Kidney (tissue), 14 donors: ENCODE data around the gene LHFPL3. TPM values are rescaled to one million over a fixed set of nuclear protein-coding genes. Genes with fewer than 3 reads are reported as not detected.

Experiments
- DNase-seq, 5 donors: peaks; one replicate each; pipeline ENCODE4 v3.0.0-alpha.2; 2013 to 2020
- FAIRE-seq: peaks from 2 replicates; lab custom pipeline; 2012; peaks lifted over from hg19 to GRCh38; lab: Jason Lieb, UNC
- H3K27ac ChIP-seq, 2 donors: one replicate each; pipeline ENCODE4 v1.7.0; 2013; ENCODE audit warnings: low read depth in 2 of 2, low read length in 2 of 2, inconsistent platforms in 1 of 2
- H3K27me3 ChIP-seq: one replicate; pipeline ENCODE4 v1.7.1; 2013; ENCODE audit warnings: low read length, inconsistent platforms; ENCODE audit not compliant: control insufficient read depth, insufficient read depth
- H3K36me3 ChIP-seq, 3 donors: one replicate each; pipeline versions ENCODE4 v1.7.0 to v1.7.1; 2013; ENCODE audit warnings: low read length in 3 of 3, control low read depth in 1 of 3, inconsistent platforms in 1 of 3; ENCODE audit not compliant: insufficient read depth in 3 of 3, control insufficient read depth in 2 of 3
- H3K4me1 ChIP-seq, 3 donors: one replicate each; pipeline versions ENCODE4 v1.7.0 to v1.7.1; 2013; ENCODE audit warnings: low read length in 3 of 3, inconsistent platforms in 1 of 3, low read depth in 1 of 3; ENCODE audit not compliant: control insufficient read depth in 2 of 3, insufficient read depth in 2 of 3
- H3K4me3 ChIP-seq, 3 donors: one replicate each; pipeline versions ENCODE4 v1.7.0 to v1.8.1; 2013; ENCODE audit warnings: low read length in 3 of 3, control low read depth in 1 of 3, inconsistent platforms in 1 of 3
- H3K9ac ChIP-seq, 3 donors: one replicate each; pipeline versions ENCODE4 v1.7.0 to v1.7.1; 2013; ENCODE audit warnings: low read length in 3 of 3, control low read depth in 1 of 3, inconsistent platforms in 1 of 3
- H3K9me3 ChIP-seq, 3 donors: one replicate each; pipeline versions ENCODE4 v1.7.0 to v1.7.1; 2013; ENCODE audit warnings: low read length in 3 of 3, control low read depth in 1 of 3, inconsistent platforms in 1 of 3; ENCODE audit not compliant: control insufficient read depth in 2 of 3, insufficient read depth in 1 of 3
- intact Hi-C: fragments of 100-400 bp; cut with DNase I; formaldehyde crosslinking; loops from one replicate; pipeline ENCODE4 v1.11.1; 2022
- polyA plus RNA-seq: library from polyadenylated mRNA; stranded (reverse); fragments of 350-450 nt; fragmentation: Illumina TruSeq; extraction: RNeasy Lipid Tissue Mini Kit (QIAGEN cat#74804); gene quantifications from one replicate; pipeline ENCODE4 v1.2.3, GENCODE V29; 2014; ENCODE audit warnings: low read depth, low replicate concordance; ENCODE audit not compliant: insufficient read depth
- total RNA-seq: library from RNA; stranded (reverse); fragmentation: NEBNext Ultra II Directional; extraction: Animal tissue kit (Norgen Biotek cat#: 25700); gene quantifications from one replicate; pipeline ENCODE4 v1.2.1, GENCODE V29; 2021
- TF ChIP-seq, protein P1 (sequence below): IDR thresholded peaks from 3 replicates; pipeline ENCODE4 v1.5.1; 2012; ENCODE audit warnings: mild to moderate bottlenecking, moderate library complexity, borderline replicate concordance; ENCODE audit not compliant: insufficient read depth; ENCODE audit errors: extremely low read depth
- donor health status: control.
- donor health status: control.
- donor health status: control.
- donor health status: control.
- donor health status: control.
- donor health status: DM: yes; HTN: yes; CAD: no.
- donor health status: Normal renal cell carcinoma (clear cell type).

The LHFPL3 gene
- total and polyA plus RNA-seq, 2 donors from 2014 or later = not detected

DNA sequence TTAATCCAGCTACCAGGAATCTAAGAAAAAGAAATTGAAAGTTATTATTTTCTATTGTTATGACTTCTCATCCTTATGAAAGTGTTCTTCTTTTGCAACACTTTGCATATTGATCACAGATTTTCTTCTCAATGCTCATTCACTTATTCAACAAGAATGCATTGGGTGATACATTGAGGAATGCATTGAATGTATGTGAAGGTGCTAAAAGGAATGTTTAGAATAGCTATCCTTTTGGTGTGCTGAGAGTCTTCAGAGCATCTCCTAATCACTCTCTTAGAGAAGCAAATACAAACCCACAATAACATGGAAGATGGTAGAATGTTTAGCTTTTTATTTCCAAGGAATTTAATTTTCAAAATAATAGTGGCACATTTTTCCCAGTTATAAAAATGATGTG lies 563.5 kb downstream of the LHFPL3 start:
- FAIRE-seq (no peak), DNase-seq (no peak)
- intact Hi-C loops = no loop called here
- Histone ChIP-seq H3K4me3 (no peak overlapping the region), H3K4me1 (no peaks in the 10 kb centered on the region), H3K9ac (no peak overlapping the region), H3K27me3 (no peaks in the 10 kb centered on the region), H3K9me3 (no peaks in the 10 kb centered on the region), H3K27ac (no peak overlapping the region), H3K36me3 (peaks cover 0 to 37% (median 5%) of the 10 kb centered on the region in 3 donors)
- TF ChIP-seq, protein P1, sequence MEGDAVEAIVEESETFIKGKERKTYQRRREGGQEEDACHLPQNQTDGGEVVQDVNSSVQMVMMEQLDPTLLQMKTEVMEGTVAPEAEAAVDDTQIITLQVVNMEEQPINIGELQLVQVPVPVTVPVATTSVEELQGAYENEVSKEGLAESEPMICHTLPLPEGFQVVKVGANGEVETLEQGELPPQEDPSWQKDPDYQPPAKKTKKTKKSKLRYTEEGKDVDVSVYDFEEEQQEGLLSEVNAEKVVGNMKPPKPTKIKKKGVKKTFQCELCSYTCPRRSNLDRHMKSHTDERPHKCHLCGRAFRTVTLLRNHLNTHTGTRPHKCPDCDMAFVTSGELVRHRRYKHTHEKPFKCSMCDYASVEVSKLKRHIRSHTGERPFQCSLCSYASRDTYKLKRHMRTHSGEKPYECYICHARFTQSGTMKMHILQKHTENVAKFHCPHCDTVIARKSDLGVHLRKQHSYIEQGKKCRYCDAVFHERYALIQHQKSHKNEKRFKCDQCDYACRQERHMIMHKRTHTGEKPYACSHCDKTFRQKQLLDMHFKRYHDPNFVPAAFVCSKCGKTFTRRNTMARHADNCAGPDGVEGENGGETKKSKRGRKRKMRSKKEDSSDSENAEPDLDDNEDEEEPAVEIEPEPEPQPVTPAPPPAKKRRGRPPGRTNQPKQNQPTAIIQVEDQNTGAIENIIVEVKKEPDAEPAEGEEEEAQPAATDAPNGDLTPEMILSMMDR = no peak

DNA sequence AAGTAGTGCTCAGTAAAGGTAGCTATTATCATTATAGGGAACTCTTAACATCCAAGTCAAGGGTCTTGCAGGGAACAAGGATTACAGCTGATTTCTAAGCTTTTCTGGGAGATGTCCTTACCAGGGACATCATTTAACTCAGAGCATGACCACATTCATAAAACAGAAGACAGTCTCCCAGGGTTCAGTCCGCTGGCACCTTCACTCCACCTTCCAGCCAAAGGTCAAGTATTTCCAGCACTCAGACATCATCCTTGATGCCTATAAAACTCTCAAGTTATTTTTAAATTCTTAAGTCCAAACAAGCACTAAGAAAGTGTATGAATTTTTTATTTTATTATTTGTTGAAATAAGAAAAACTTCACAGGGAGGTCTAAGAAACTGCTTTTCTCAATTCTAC lies 565.9 kb downstream of the LHFPL3 start:
- Histone ChIP-seq H3K27me3 (no peaks in the 10 kb centered on the region), H3K4me3 (no peak overlapping the region), H3K9ac (no peak overlapping the region), H3K4me1 (no peaks in the 10 kb centered on the region), H3K36me3 (peaks cover 0 to 21% (median 5%) of the 10 kb centered on the region in 3 donors), H3K9me3 (no peaks in the 10 kb centered on the region), H3K27ac (no peak overlapping the region)
- intact Hi-C loops = no loop called here
- DNase-seq (no peak), FAIRE-seq (no peak)
- TF ChIP-seq, protein P1 = no peak

DNA sequence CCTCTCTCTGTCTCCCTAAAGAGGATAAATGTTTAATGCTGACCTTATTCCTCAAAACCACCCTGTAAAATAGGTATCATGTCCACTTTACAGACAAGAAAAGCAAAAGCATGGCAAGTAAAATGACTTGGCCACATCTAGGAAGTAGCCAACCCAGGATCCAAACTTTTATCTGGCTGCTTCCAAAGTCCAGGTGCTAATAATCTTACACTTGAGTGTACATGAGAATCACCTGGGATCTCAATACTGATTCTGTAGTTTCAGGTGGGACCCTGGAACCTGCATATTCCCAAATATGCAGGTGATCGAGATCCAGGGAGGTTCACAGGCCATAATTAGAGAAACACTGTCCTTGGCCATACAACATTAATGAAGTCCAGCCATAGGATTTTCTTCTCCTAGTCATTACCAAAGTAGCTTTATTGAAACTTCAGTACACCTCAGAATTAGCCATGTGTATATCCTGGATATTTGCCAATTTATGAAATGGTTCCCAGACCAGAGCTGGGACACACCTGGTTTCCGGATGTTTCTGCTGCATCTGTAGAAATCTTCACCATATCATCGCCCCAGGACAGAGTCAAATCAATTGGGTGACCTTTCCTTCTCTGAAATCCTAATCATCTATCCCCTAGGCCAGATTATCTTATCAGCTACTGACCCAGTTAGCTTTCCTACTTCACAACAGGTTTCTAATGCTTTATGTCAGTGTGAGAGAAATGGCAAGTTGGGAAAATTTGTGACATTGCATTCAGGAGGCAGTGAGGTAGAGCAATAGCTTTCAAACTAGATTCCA lies 566.5 kb downstream of the LHFPL3 start:
- no peaks in the 10 kb centered on the region for H3K4me1 ChIP-seq
- no peak overlapping the region for H3K9ac ChIP-seq
- TF ChIP-seq, protein P1 = no peak
- H3K27me3 ChIP-seq = no peaks in the 10 kb centered on the region
- H3K9me3 ChIP-seq = no peaks in the 10 kb centered on the region
- FAIRE-seq (no peak), DNase-seq (no peak)
- no peak overlapping the region for H3K4me3 ChIP-seq
- intact Hi-C loops = no loop called here
- peaks cover 0 to 21% (median 5%) of the 10 kb centered on the region in 3 donors for H3K36me3 ChIP-seq
- H3K27ac ChIP-seq = peak overlapping the region in 1 of 2 donors; percentile 9
